Heart left ventricle (tissue), 13 donors: ENCODE measurements around the gene ODC1.

Experiments
- POLR2A ChIP-seq, 2 donors: fragments of 450-650 bp; IDR thresholded peaks; one replicate each; pipeline ENCODE4 v1.6.1; 2017; ENCODE audit warnings: antibody characterized with exemption in 2 of 2, mild to moderate bottlenecking in 2 of 2, moderate library complexity in 2 of 2
- TF ChIP-seq, protein P1 (sequence below), 12 donors: fragments of 200-600 bp; sonication (generic) in 4 of 12; IDR thresholded peaks; one replicate each; pipeline versions ENCODE4 v1.5.0 to v1.8.0; 2018 to 2022; ENCODE audit warnings: antibody characterized with exemption in 12 of 12, mild to moderate bottlenecking in 5 of 12
- donor health status: ischemic (EF 13 %, LVEDD 7.1; RV severe dilation, severe dysfunction).
- donor health status: DM: no; HTN: yes; CAD: no.
- donor health status: DM: no; HTN: no; CAD: no.
- donor health status: ischemic (EF 25% LVEDD 6.9; RV normal size, moderate dysfunction).
- donor health status: ischemic (EF 25% LVEDD 5.7; RV mildly dilated, moderate dysfunction).
- donor health status: ischemic (EF 35%, LVEDD 5.7; RV mildly dilated, moderate dysfunction).
- donor health status: nonischemic (EF 11% LVEDD 7.7; RV severe dilation, severe dysfunction).
- donor health status: DM: yes; HTN: yes; CAD: no.
- donor health status: PGD.
- donor health status: ischemic (EF 29% LVEDD 5.4; RV normal size, mild dysfunction).
- donor health status: nonischemic (EF 23%, LVEDD 6.1; RV moderate dilation, normal function).

DNA sequence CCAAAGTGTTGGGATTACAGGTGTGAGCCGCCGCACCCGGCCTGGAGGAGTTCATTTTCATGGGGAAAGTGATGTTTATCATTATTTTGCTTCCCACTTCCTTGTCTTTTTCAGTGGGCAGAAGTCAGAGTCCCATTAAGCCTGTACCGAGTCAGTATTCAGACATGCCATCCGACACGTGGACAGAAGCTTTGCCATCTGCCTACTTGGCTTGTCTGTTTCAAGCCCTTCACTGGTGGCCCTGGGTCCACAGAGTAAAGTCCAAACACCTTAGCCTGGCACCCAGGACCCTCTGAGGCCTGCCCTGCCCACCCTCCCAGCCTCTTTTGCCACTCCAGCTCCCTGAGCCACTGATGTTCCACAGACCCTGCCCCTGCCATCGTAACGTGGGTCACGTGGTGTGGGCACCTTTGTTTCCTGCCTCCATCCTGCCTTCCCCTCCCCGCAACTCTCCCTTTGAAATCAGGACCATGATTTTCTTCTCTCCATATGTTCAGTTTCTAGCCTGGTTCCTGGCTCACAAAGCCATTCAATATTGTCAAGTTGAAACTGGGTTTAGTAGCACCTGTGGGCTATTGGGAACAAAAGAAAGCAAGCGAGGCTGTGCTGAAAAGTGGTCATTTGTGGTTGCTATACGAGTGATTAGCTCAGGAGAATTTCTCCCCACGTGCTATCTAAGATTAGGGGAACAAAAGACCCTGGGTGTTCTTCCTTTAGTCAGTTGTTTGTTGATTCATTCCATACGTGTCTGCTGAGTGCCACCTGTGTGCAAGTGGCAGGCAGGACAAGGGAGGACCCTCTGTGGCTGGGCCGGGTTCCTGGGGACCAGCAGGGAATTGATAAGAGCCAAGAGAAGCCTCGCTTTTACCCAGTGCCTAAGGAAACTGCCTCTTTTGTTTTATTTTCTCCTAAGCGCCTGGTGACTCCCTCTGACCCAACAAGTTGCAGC is 5.1 kb upstream of the ODC1 start:
- TF ChIP-seq, protein P1, sequence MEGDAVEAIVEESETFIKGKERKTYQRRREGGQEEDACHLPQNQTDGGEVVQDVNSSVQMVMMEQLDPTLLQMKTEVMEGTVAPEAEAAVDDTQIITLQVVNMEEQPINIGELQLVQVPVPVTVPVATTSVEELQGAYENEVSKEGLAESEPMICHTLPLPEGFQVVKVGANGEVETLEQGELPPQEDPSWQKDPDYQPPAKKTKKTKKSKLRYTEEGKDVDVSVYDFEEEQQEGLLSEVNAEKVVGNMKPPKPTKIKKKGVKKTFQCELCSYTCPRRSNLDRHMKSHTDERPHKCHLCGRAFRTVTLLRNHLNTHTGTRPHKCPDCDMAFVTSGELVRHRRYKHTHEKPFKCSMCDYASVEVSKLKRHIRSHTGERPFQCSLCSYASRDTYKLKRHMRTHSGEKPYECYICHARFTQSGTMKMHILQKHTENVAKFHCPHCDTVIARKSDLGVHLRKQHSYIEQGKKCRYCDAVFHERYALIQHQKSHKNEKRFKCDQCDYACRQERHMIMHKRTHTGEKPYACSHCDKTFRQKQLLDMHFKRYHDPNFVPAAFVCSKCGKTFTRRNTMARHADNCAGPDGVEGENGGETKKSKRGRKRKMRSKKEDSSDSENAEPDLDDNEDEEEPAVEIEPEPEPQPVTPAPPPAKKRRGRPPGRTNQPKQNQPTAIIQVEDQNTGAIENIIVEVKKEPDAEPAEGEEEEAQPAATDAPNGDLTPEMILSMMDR (IDR thresholded peaks at IDR 0.05): no peak
- TF ChIP-seq POLR2A (IDR thresholded peaks at IDR 0.05): no peak
